GM12878 (cell line): ENCODE data around the gene CD244. TPM values are rescaled to one million over a fixed set of nuclear protein-coding genes. Genes with fewer than 3 reads are reported as not detected.

Experiments
- ATAC-seq: fragments of 200-7000 bp; cut with Tn5 transposase; 3 replicates; pipeline ENCODE4 v1.9.1; 2020; ENCODE audit warnings: mild to moderate bottlenecking, moderate library complexity
- BruUV-seq: library from RNA; stranded (reverse); fragments of 400-500 nt; replicated peaks from 2 replicates; lab custom pipeline; 2021; lab: Mats Ljungman, UMichigan
- CTCF ChIA-PET: fragments of 300-600 bp; sonication (Branson Sonifier 250); formaldehyde crosslinking; extraction: SDS; loops from one replicate; lab custom pipeline; 2021; ENCODE audit warnings: inconsistent platforms; lab: Yijun Ruan, JAX
- POLR2A ChIA-PET: fragments of 350-600 bp; formaldehyde crosslinking; extraction: SDS; loops from one replicate; lab custom pipeline; 2021; ENCODE audit warnings: inconsistent platforms; lab: Charles Lee
- RAD21 ChIA-PET: fragments of 300-600 bp; sonication (Branson Sonifier 250); formaldehyde crosslinking; loops from one replicate; lab custom pipeline; 2023; ENCODE audit warnings: antibody characterized with exemption; ENCODE audit not compliant: unreplicated experiment; lab: Charles Lee
- SMC1A ChIA-PET: fragments of 300-600 bp; sonication (Branson Sonifier 250); formaldehyde crosslinking; loops from one replicate; lab custom pipeline; 2023; ENCODE audit not compliant: unreplicated experiment, uncharacterized antibody; lab: Charles Lee
- DNase-seq: peaks from one replicate; pipeline ENCODE4 v3.0.0-alpha.2; 2011; ENCODE audit warnings: low read depth, low spot score
- FAIRE-seq: peaks from 3 replicates; lab custom pipeline; 2011; peaks lifted over from hg19 to GRCh38; lab: Jason Lieb, UNC
- H2AFZ ChIP-seq: 2 replicates; pipeline ENCODE4 v1.6.0; 2011; ENCODE audit warnings: low read depth, low read length, control low read depth; ENCODE audit not compliant: control insufficient read depth
- H3K27ac ChIP-seq: 2 replicates; pipeline ENCODE4 v1.5.1; 2011; ENCODE audit warnings: control low read depth; ENCODE audit not compliant: control insufficient read depth, insufficient read depth
- H3K27me3 ChIP-seq, 2 experiments: replicated peaks in 1 of 2; 2 replicates each; pipeline versions ENCODE4 v1.6.0 to v1.6.1; 2011; ENCODE audit warnings: low read length in 1 of 2; ENCODE audit not compliant: control insufficient read depth in 2 of 2, insufficient read depth in 2 of 2
- H3K36me3 ChIP-seq, 2 experiments: 2 replicates each; pipeline ENCODE4 v1.5.1; 2011; ENCODE audit warnings: low read length in 1 of 2; ENCODE audit not compliant: control insufficient read depth in 2 of 2, insufficient read depth in 2 of 2
- H3K4me1 ChIP-seq: 2 replicates; pipeline ENCODE4 v1.6.1; 2011; ENCODE audit warnings: mild to moderate bottlenecking, low read length, moderate library complexity, mixed read lengths; ENCODE audit not compliant: control insufficient read depth, insufficient read depth
- H3K4me2 ChIP-seq: 2 replicates; pipeline ENCODE4 v1.6.0; 2011; ENCODE audit warnings: control low read depth; ENCODE audit not compliant: control insufficient read depth, insufficient read depth
- H3K4me3 ChIP-seq: fragments of 200-600 bp; sonication (generic); 2 replicates; pipeline ENCODE4 v1.5.1; 2016
- H3K79me2 ChIP-seq: 2 replicates; pipeline ENCODE4 v1.6.0; 2011; ENCODE audit warnings: low read length; ENCODE audit not compliant: control insufficient read depth, insufficient read depth
- H3K9ac ChIP-seq: 2 replicates; pipeline ENCODE4 v1.8.0; 2011; ENCODE audit warnings: low read length, control low read depth, mixed read lengths; ENCODE audit not compliant: control insufficient read depth, insufficient read depth
- H3K9me3 ChIP-seq: replicated peaks from 3 replicates; pipeline ENCODE4 v1.5.1; 2011; ENCODE audit warnings: mild to moderate bottlenecking, low read length; ENCODE audit not compliant: control insufficient read depth, insufficient read depth
- H4K20me1 ChIP-seq: 2 replicates; pipeline ENCODE4 v1.6.0; 2011; ENCODE audit not compliant: control insufficient read depth, insufficient read depth
- CTCF ChIP-seq, 3 experiments: IDR thresholded peaks in 2 of 3; conservative IDR thresholded peaks in 1 of 3; 2 replicates each; pipeline ENCODE4 v1.5.1; 2011; ENCODE audit warnings: low read depth in 3 of 3, low read length in 3 of 3, mild to moderate bottlenecking in 3 of 3, control low read depth in 2 of 3, moderate library complexity in 2 of 3, inconsistent platforms in 1 of 3, mixed read lengths in 1 of 3; ENCODE audit not compliant: control insufficient read depth in 2 of 3, insufficient read depth in 1 of 3; ENCODE audit errors: extremely low read depth in 1 of 3
- E2F8 ChIP-seq: fragments of 450-650 bp; IDR thresholded peaks from 2 replicates; pipeline ENCODE4 v1.6.1; 2018; ENCODE audit warnings: mild to moderate bottlenecking, low read depth, moderate library complexity; ENCODE audit not compliant: partially characterized antibody
- MAX ChIP-seq: IDR thresholded peaks from 2 replicates; pipeline ENCODE4 v1.6.1; 2012; ENCODE audit warnings: low read depth, low read length, improper control_type of control experiment
- MEF2B ChIP-seq: fragments of 450-650 bp; IDR thresholded peaks from 2 replicates; pipeline ENCODE4 v1.6.1; 2018; ENCODE audit warnings: mild to moderate bottlenecking, moderate library complexity; ENCODE audit not compliant: partially characterized antibody, poor library complexity, severe bottlenecking
- MTA2 ChIP-seq: fragments of 450-650 bp; IDR thresholded peaks from 2 replicates; pipeline ENCODE4 v1.6.1; 2016; ENCODE audit warnings: low read depth, mild to moderate bottlenecking, moderate library complexity
- PRDM15 ChIP-seq: fragments of 450-650 bp; formaldehyde crosslinking; IDR thresholded peaks from 2 replicates; pipeline ENCODE4 v1.4.0; 2020; ENCODE audit warnings: mild to moderate bottlenecking, moderate library complexity
- WRNIP1 ChIP-seq: IDR thresholded peaks from 2 replicates; pipeline ENCODE4 v1.6.1; 2011; ENCODE audit warnings: low read depth, low read length, improper control_type of control experiment, borderline replicate concordance
- ZBTB4 ChIP-seq: fragments of 450-650 bp; formaldehyde crosslinking; IDR thresholded peaks from 2 replicates; pipeline ENCODE4 v1.4.0; 2022; ENCODE audit warnings: mild to moderate bottlenecking, moderate library complexity
- WGBS: methylation state at CpG from one replicate; pipeline ENCODE4 v1.1.6; 2016; ENCODE audit warnings: low lambda C conversion rate; ENCODE audit not compliant: insufficient replicate concordance, insufficient coverage; ENCODE audit errors: missing lambda C conversion rate; 5-methylcytosine and 5-hydroxymethylcytosine counted together
- in situ Hi-C: fragments of 300-500 bp; cut with MboI; formaldehyde crosslinking; loops from 9 replicates; pipeline ENCODE4 v1.14.3; 2018; ENCODE audit warnings: mixed read lengths
- intact Hi-C: fragments of 100-400 bp; cut with micrococcal nuclease; formaldehyde crosslinking; loops from one replicate; pipeline ENCODE4 v1.14.2; 2022; ENCODE audit not compliant: unreplicated experiment
- polyA plus RNA-seq, 11 experiments: library from polyadenylated mRNA; depleted of rRNA in 4 of 11; unstranded in 6 of 11; stranded (reverse) in 5 of 11; fragments of >200 nt; fragmentation: Nextera tagmentation in 4 of 11; fragmentation: Illumina TruSeq in 1 of 11; extraction: Ambion mirVana in 4 of 11; extraction: Trizol in 1 of 11; gene quantifications; 1 replicate in 1 of 11; 2 replicates in 10 of 11; pipeline versions ENCODE4 v1.2.1 to v1.2.3, GENCODE V29; 2011 to 2016; ENCODE audit warnings: inconsistent platforms in 2 of 11, missing spikeins in 2 of 11, low read depth in 1 of 11
- total RNA-seq, 4 experiments: library from RNA; depleted of rRNA in 3 of 4; stranded (reverse); fragments of >200 nt in 3 of 4; fragmentation: Illumina TruSeq in 1 of 4; extraction: Trizol in 1 of 4; gene quantifications; 2 replicates each; pipeline versions ENCODE4 v1.2.1 to v1.2.3, GENCODE V29; 2013 to 2021

The CD244 gene
- total and polyA plus RNA-seq, 10 of the 15 experiments (the other 5 are each of a cell fraction or from before 2014, with no cell fraction given): 0.24 to 13.6 (median 0.73) TPM

GRCh38 chr1:160850541-160850940 is 12.1 kb downstream of the CD244 start (continued):
- no peak for TF ChIP-seq PRDM15 (CRISPR knock-in tag)

GRCh38 chr1:160846281-160846680 is 16.4 kb downstream of the CD244 start:
- Histone ChIP-seq H3K4me3 (no peak overlapping the region), H4K20me1 (no peaks in the 10 kb centered on the region), H3K79me2 (no peaks in the 10 kb centered on the region), H3K27me3 (no peaks in the 10 kb centered on the region), H3K27ac (no peak overlapping the region), H3K36me3 (no peaks in the 10 kb centered on the region), H3K4me2 (no peak overlapping the region), H3K4me1 (no peaks in the 10 kb centered on the region), H2AFZ (no peak overlapping the region), H3K9me3 (no peaks in the 10 kb centered on the region; the same call in 2 of the 3 replicates), H3K9ac (no peak overlapping the region)
- ChIA-PET CTCF (interaction anchor here (1.1 to 3.1 kb wide), 6 partner anchors 8 to 108 kb away, joined by 3 to 15 read pairs (median 6); partner anchors contain the start of gene ITLN2), RAD21 (interaction anchor here (1.7 to 4.8 kb wide), 2 partner anchors 9 to 10 kb away, joined by 3 to 20 read pairs; no protein-coding TSS in a partner anchor), POLR2A (interaction anchor here (0.9 to 1.4 kb wide), 2 partner anchors 12 to 40 kb away, joined by 3 to 4 read pairs; no protein-coding TSS in a partner anchor), SMC1A (interaction anchor here (0.6 to 2.2 kb wide), 5 partner anchors 10 to 442 kb away, joined by 3 to 9 read pairs (median 6); no protein-coding TSS in a partner anchor)
- DNase-seq: no peak
- WGBS: 71% methylated on average over 12 of the region's 12 CpGs
- FAIRE-seq: no peak
- in situ Hi-C loops (no loop called here), intact Hi-C loops (no loop called here)
- no TSS peak for BruUV-seq
- no peak for ATAC-seq
- TF ChIP-seq ZBTB4 (CRISPR knock-in tag): no peak
- TF ChIP-seq CTCF (IDR thresholded peaks at IDR 0.05 in 2 of 3, conservative IDR thresholded peaks at IDR 0.05 in 1 of 3; ENCODE audit: control insufficient read depth in 2 of 3, extremely low read depth in 1 of 3, insufficient read depth in 1 of 3, low read depth in 3 of 3, low read length in 3 of 3): no peak
- TF ChIP-seq WRNIP1: no peak
- TF ChIP-seq E2F8: no peak
- TF ChIP-seq MTA2: no peak
- no peak for TF ChIP-seq MAX
- TF ChIP-seq MEF2B: no peak
